SK-N-SH (cell line): Measurements from ENCODE around the gene KDM4C. TPM values are rescaled to one million over a fixed set of nuclear protein-coding genes. Genes with fewer than 3 reads are reported as not detected.

Source experiments
- CTCF ChIA-PET: fragments of 300-600, 350-600 bp; formaldehyde crosslinking; extraction: SDS; loops from one replicate; lab custom pipeline; 2021; lab: Yijun Ruan, JAX
- POLR2A ChIA-PET: fragments of 350-600 bp; sonication (Branson Sonifier 250); formaldehyde crosslinking; extraction: SDS; loops from one replicate; lab custom pipeline; 2020; ENCODE audit warnings: antibody characterized with exemption, inconsistent platforms; lab: Yijun Ruan, JAX
- DNase-seq: peaks from one replicate; pipeline ENCODE4 v3.0.0; 2012
- H2AFZ ChIP-seq: fragments of 200-600 bp; sonication (generic); 2 replicates; pipeline ENCODE4 v1.8.1; 2016; ENCODE audit warnings: antibody characterized with exemption, mild to moderate bottlenecking, low read depth
- H3F3A ChIP-seq: fragments of 200-600 bp; sonication (generic); replicated peaks from 2 replicates; pipeline ENCODE3; 2016; ENCODE audit warnings: antibody characterized with exemption, mild to moderate bottlenecking; ENCODE audit not compliant: insufficient read depth
- H3K27ac ChIP-seq, 2 experiments: fragments of 200-500 bp in 1 of 2; fragments of 200-600 bp in 1 of 2; sonication (Bioruptor generic) in 1 of 2; sonication (generic), shearing (Covaris generic) in 1 of 2; 2 replicates each; pipeline versions ENCODE4 v1.5.1 to v1.6.1; 2014 to 2016; ENCODE audit warnings: low read depth in 2 of 2, inconsistent platforms in 1 of 2, low read length in 1 of 2, mild to moderate bottlenecking in 1 of 2, mixed read lengths in 1 of 2
- H3K27me3 ChIP-seq: fragments of 200-600 bp; sonication (generic), shearing (Covaris generic); 2 replicates; pipeline ENCODE4 v1.6.1; 2016; ENCODE audit warnings: mixed run types; ENCODE audit not compliant: insufficient read depth
- H3K36me3 ChIP-seq, 2 experiments: fragments of 200-500 bp in 1 of 2; fragments of 200-600 bp in 1 of 2; sonication (Bioruptor generic) in 1 of 2; sonication (generic) in 1 of 2; replicated peaks in 1 of 2; 2 replicates each; pipeline versions ENCODE3 to v1.5.1; 2014 to 2016; ENCODE audit warnings: low read length in 1 of 2, mild to moderate bottlenecking in 1 of 2; ENCODE audit not compliant: insufficient read depth in 2 of 2, control insufficient read depth in 1 of 2
- H3K4me1 ChIP-seq, 2 experiments: fragments of 200-500 bp in 1 of 2; fragments of 200-600 bp in 1 of 2; sonication (Bioruptor generic) in 1 of 2; sonication (generic), shearing (Covaris generic) in 1 of 2; 2 replicates each; pipeline versions ENCODE4 v1.5.1 to v1.6.1; 2014 to 2016; ENCODE audit warnings: low read depth in 1 of 2, low read length in 1 of 2, mixed run types in 1 of 2; ENCODE audit not compliant: insufficient read depth in 2 of 2, control insufficient read depth in 1 of 2
- H3K4me2 ChIP-seq: fragments of 200-600 bp; sonication (generic), shearing (Covaris generic); 2 replicates; pipeline ENCODE4 v1.6.1; 2017; ENCODE audit warnings: mixed run types
- H3K4me3 ChIP-seq, 2 experiments: fragments of 200-500 bp in 1 of 2; fragments of 200-600 bp in 1 of 2; sonication (Bioruptor generic) in 1 of 2; sonication (generic), shearing (Covaris generic) in 1 of 2; 2 replicates each; pipeline versions ENCODE4 v1.5.1 to v1.8.1; 2014 to 2016; ENCODE audit warnings: low read depth in 2 of 2, inconsistent platforms in 1 of 2, low read length in 1 of 2, mild to moderate bottlenecking in 1 of 2, mixed read lengths in 1 of 2, moderate library complexity in 1 of 2
- H3K79me2 ChIP-seq: fragments of 200-600 bp; sonication (generic); 2 replicates; pipeline ENCODE4 v1.8.1; 2017; ENCODE audit warnings: mild to moderate bottlenecking; ENCODE audit not compliant: insufficient read depth
- H3K9ac ChIP-seq: fragments of 200-600 bp; sonication (generic); 2 replicates; pipeline ENCODE4 v1.6.1; 2017; ENCODE audit warnings: mixed run types
- H3K9me2 ChIP-seq: fragments of 200-600 bp; sonication (generic); 2 replicates; pipeline ENCODE4 v1.6.1; 2017; ENCODE audit warnings: mixed run types
- H3K9me3 ChIP-seq: fragments of 200-600 bp; sonication (generic); 2 replicates; pipeline ENCODE4 v1.6.1; 2017; ENCODE audit warnings: mixed run types, mild to moderate bottlenecking, moderate library complexity
- H4K20me1 ChIP-seq: fragments of 200-600 bp; sonication (generic); 2 replicates; pipeline ENCODE4 v1.6.1; 2017; ENCODE audit warnings: mild to moderate bottlenecking, mixed run types; ENCODE audit not compliant: insufficient read depth
- CHD2 ChIP-seq: fragments of 150-350 bp; IDR thresholded peaks from 2 replicates; pipeline ENCODE4 v1.6.1; 2018; ENCODE audit warnings: low read length; ENCODE audit not compliant: partially characterized antibody
- ELF1 ChIP-seq: IDR thresholded peaks from 2 replicates; pipeline ENCODE4 v1.4.0; 2012
- EP300 ChIP-seq, 2 experiments: IDR thresholded peaks; 2 replicates each; pipeline versions ENCODE4 v1.4.0 to v1.6.1; 2012; ENCODE audit warnings: borderline replicate concordance in 1 of 2, low read depth in 1 of 2, low read length in 1 of 2
- EZH2phosphoT487 ChIP-seq: fragments of 200-600 bp; sonication (generic); IDR thresholded peaks from 2 replicates; pipeline ENCODE4 v1.6.1; 2017; ENCODE audit warnings: low read depth, mixed run types, mild to moderate bottlenecking, antibody characterized with exemption, moderate library complexity, borderline replicate concordance
- FOSL2 ChIP-seq: IDR thresholded peaks from 2 replicates; pipeline ENCODE4 v1.4.0; 2012; ENCODE audit warnings: low read depth, mild to moderate bottlenecking, moderate library complexity, borderline replicate concordance
- FOXJ3 ChIP-seq: sonication (generic); formaldehyde crosslinking; IDR thresholded peaks from 2 replicates; pipeline ENCODE4 v1.5.1; 2020; ENCODE audit warnings: mild to moderate bottlenecking, missing genetic modification reagents
- GABPA ChIP-seq: IDR thresholded peaks from 2 replicates; pipeline ENCODE4 v1.4.0; 2012; ENCODE audit warnings: low read depth, mild to moderate bottlenecking
- GATA2 ChIP-seq: sonication (generic); formaldehyde crosslinking; IDR thresholded peaks from 2 replicates; pipeline ENCODE4 v1.5.0; 2020; ENCODE audit warnings: mild to moderate bottlenecking, missing genetic modification reagents
- MEF2A ChIP-seq: IDR thresholded peaks from 2 replicates; pipeline ENCODE4 v1.4.0; 2012; ENCODE audit warnings: low read depth, borderline replicate concordance
- MXI1 ChIP-seq: IDR thresholded peaks from 2 replicates; pipeline ENCODE4 v1.6.1; 2012; ENCODE audit warnings: mild to moderate bottlenecking, low read depth, low read length, improper control_type of control experiment
- NFIC ChIP-seq: IDR thresholded peaks from 2 replicates; pipeline ENCODE4 v1.4.0; 2012; ENCODE audit warnings: borderline replicate concordance
- NRF1 ChIP-seq: IDR thresholded peaks from 2 replicates; pipeline ENCODE4 v1.6.1; 2012; ENCODE audit warnings: low read depth, mild to moderate bottlenecking, low read length
- RCOR1 ChIP-seq: fragments of 150-350 bp; IDR thresholded peaks from 2 replicates; pipeline ENCODE4 v1.6.1; 2017; ENCODE audit warnings: antibody characterized with exemption, low read length
- SIN3A ChIP-seq: IDR thresholded peaks from 2 replicates; pipeline ENCODE4 v1.6.1; 2012; ENCODE audit warnings: low read depth, mild to moderate bottlenecking, low read length, moderate library complexity, borderline replicate concordance
- TAF1 ChIP-seq: IDR thresholded peaks from 2 replicates; pipeline ENCODE4 v1.6.1; 2012; ENCODE audit warnings: low read depth, mild to moderate bottlenecking, low read length, moderate library complexity, borderline replicate concordance
- TEAD4 ChIP-seq: IDR thresholded peaks from 2 replicates; pipeline ENCODE4 v1.4.0; 2012; ENCODE audit warnings: mild to moderate bottlenecking, borderline replicate concordance; ENCODE audit not compliant: insufficient read depth
- WGBS: methylation state at CpG from one replicate; pipeline ENCODE4 v1.1.6; 2017; ENCODE audit warnings: low lambda C conversion rate; 5-methylcytosine and 5-hydroxymethylcytosine counted together
- polyA plus RNA-seq, 3 experiments: library from polyadenylated mRNA; depleted of rRNA; stranded (reverse); fragments of >200 nt; gene quantifications; 2 replicates each; pipeline ENCODE4 v1.2.3, GENCODE V29; 2012
- TF ChIP-seq, protein P1 (sequence below): IDR thresholded peaks from 2 replicates; pipeline ENCODE4; 2012
- TF ChIP-seq, protein P2 (sequence below): IDR thresholded peaks from 2 replicates; pipeline ENCODE4 v1.4.0; 2012; ENCODE audit warnings: low read depth
- TF ChIP-seq, protein P3 (sequence below): fragments of 150-350 bp; IDR thresholded peaks from 2 replicates; pipeline ENCODE4 v1.6.1; 2017; ENCODE audit warnings: antibody characterized with exemption, low read length, low read depth, borderline replicate concordance
- TF ChIP-seq, protein P4 (sequence below): fragments of 150-350 bp; IDR thresholded peaks from 2 replicates; pipeline ENCODE4 v1.6.1; 2016; ENCODE audit warnings: mild to moderate bottlenecking, low read depth, low read length
- TF ChIP-seq, protein P5 (sequence below): IDR thresholded peaks from 2 replicates; pipeline ENCODE4 v1.4.0; 2012; ENCODE audit warnings: low read depth, borderline replicate concordance

The KDM4C gene
- polyA plus RNA-seq, 1 of the 3 experiments (the other 2 are of a cell fraction): 9.4 TPM

DNA sequence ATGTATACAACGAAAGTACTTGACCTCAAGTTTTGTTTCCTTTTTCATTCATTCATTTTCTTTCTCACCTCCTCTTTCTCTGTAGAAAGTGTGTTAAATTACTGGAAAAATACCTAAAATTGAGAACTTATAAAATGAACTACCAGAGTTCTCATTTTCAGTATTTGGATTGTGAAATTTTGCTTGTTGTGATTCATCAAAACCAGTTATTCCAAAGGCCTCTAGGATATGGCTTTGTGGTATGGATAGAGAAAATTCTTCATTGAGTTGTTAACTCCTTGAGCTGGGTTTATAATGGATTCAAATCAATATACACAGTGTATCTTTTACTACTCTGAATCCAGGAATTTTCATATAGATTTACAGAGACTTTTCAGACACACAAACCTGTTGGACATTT lies 287.6 kb downstream of the KDM4C start:
- Histone ChIP-seq H4K20me1 (no peaks in the 10 kb centered on the region), H3K9ac (no peak overlapping the region), H2AFZ (no peak overlapping the region), H3K27me3 (no peaks in the 10 kb centered on the region), H3K36me3 (peaks cover 4 to 7% of the 10 kb centered on the region in 2 experiments), H3K79me2 (no peaks in the 10 kb centered on the region), H3K27ac (no peak overlapping the region), H3K9me3 (no peaks in the 10 kb centered on the region), H3F3A (no peaks in the 10 kb centered on the region), H3K4me2 (no peak overlapping the region), H3K4me3 (no peak overlapping the region), H3K9me2 (no peaks in the 10 kb centered on the region), H3K4me1 (no peaks in the 10 kb centered on the region)
- TF ChIP-seq, protein P1, sequence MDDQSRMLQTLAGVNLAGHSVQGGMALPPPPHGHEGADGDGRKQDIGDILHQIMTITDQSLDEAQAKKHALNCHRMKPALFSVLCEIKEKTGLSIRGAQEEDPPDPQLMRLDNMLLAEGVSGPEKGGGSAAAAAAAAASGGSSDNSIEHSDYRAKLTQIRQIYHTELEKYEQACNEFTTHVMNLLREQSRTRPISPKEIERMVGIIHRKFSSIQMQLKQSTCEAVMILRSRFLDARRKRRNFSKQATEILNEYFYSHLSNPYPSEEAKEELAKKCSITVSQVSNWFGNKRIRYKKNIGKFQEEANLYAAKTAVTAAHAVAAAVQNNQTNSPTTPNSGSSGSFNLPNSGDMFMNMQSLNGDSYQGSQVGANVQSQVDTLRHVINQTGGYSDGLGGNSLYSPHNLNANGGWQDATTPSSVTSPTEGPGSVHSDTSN: no peak
- TF ChIP-seq ELF1: no peak
- no peak for TF ChIP-seq GATA2
- no peak for TF ChIP-seq FOXJ3 (CRISPR knock-in tag)
- TF ChIP-seq FOSL2: no peak
- TF ChIP-seq EZH2phosphoT487: no peak
- TF ChIP-seq, protein P2, sequence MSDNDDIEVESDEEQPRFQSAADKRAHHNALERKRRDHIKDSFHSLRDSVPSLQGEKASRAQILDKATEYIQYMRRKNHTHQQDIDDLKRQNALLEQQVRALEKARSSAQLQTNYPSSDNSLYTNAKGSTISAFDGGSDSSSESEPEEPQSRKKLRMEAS: no peak
- TF ChIP-seq, protein P3, sequence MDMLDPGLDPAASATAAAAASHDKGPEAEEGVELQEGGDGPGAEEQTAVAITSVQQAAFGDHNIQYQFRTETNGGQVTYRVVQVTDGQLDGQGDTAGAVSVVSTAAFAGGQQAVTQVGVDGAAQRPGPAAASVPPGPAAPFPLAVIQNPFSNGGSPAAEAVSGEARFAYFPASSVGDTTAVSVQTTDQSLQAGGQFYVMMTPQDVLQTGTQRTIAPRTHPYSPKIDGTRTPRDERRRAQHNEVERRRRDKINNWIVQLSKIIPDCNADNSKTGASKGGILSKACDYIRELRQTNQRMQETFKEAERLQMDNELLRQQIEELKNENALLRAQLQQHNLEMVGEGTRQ: no peak
- no peak for TF ChIP-seq TEAD4
- no peak for TF ChIP-seq MEF2A
- TF ChIP-seq SIN3A: no peak
- TF ChIP-seq MXI1: no peak
- no peak for TF ChIP-seq RCOR1
- TF ChIP-seq EP300 (IDR thresholded peaks at IDR 0.05; ENCODE audit: borderline replicate concordance in 1 of 2, low read depth in 1 of 2, low read length in 1 of 2): no peak
- no peak for TF ChIP-seq CHD2
- POLR2A ChIA-PET: no interaction called here
- no peak for DNase-seq
- WGBS: 93% methylated on average over 1 of the region's 1 CpG
- CTCF ChIA-PET: interaction anchor here (1.0 to 1.6 kb wide), 2 partner anchors 89 to 136 kb away, joined by 3 to 4 read pairs; no protein-coding TSS in a partner anchor

DNA sequence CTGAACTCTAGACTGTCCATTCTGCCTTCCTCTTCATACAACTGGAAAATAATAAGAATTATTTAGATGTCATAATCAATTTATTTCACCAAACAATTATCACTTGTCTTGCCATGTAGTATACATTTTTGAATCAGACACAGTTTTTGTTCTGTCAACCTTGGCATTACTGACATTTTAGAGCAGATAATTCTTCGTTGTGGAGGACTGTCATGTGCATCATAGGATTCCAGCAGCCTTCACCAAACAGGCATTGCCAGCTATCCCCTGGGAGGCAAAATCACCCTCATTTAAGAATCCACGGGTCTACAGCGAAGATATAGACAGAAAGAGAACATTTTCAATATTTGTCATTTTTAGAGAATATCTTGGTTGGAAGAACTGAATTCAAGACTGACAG lies 293.9 kb downstream of the KDM4C start:
- H3K4me1 ChIP-seq: peaks cover 3 to 7% of the 10 kb centered on the region in 2 experiments; a peak in 2 of 4 replicates
- no peaks in the 10 kb centered on the region for H3K27me3 ChIP-seq
- peaks cover 0 to 11% of the 10 kb centered on the region in 2 experiments for H3K36me3 ChIP-seq
- H3K9me2 ChIP-seq: no peaks in the 10 kb centered on the region
- no peaks in the 10 kb centered on the region for H4K20me1 ChIP-seq
- no peak for DNase-seq
- no peak overlapping the region for H3K9ac ChIP-seq
- 73% methylated on average over 3 of the region's 3 CpGs for WGBS
- ChIA-PET POLR2A (no interaction called here), CTCF (interaction anchor here (0.9 to 3.9 kb wide), 17 partner anchors 12 to 518 kb away, joined by 3 to 24 read pairs (median 8); no protein-coding TSS in a partner anchor)
- H3K79me2 ChIP-seq: no peaks in the 10 kb centered on the region
- H2AFZ ChIP-seq: no peak overlapping the region
- no peak overlapping the region for H3K27ac ChIP-seq
- no peaks in the 10 kb centered on the region for H3F3A ChIP-seq
- H3K4me3 ChIP-seq: no peak overlapping the region
- no peaks in the 10 kb centered on the region for H3K9me3 ChIP-seq
- TF ChIP-seq, protein P2: no peak
- TF ChIP-seq RCOR1 (no peak), TAF1 (no peak), CHD2 (no peak), NRF1 (no peak), NFIC (no peak), GABPA (no peak)
- TF ChIP-seq, protein P4, sequence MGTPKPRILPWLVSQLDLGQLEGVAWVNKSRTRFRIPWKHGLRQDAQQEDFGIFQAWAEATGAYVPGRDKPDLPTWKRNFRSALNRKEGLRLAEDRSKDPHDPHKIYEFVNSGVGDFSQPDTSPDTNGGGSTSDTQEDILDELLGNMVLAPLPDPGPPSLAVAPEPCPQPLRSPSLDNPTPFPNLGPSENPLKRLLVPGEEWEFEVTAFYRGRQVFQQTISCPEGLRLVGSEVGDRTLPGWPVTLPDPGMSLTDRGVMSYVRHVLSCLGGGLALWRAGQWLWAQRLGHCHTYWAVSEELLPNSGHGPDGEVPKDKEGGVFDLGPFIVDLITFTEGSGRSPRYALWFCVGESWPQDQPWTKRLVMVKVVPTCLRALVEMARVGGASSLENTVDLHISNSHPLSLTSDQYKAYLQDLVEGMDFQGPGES: no peak
- TF ChIP-seq, protein P5, sequence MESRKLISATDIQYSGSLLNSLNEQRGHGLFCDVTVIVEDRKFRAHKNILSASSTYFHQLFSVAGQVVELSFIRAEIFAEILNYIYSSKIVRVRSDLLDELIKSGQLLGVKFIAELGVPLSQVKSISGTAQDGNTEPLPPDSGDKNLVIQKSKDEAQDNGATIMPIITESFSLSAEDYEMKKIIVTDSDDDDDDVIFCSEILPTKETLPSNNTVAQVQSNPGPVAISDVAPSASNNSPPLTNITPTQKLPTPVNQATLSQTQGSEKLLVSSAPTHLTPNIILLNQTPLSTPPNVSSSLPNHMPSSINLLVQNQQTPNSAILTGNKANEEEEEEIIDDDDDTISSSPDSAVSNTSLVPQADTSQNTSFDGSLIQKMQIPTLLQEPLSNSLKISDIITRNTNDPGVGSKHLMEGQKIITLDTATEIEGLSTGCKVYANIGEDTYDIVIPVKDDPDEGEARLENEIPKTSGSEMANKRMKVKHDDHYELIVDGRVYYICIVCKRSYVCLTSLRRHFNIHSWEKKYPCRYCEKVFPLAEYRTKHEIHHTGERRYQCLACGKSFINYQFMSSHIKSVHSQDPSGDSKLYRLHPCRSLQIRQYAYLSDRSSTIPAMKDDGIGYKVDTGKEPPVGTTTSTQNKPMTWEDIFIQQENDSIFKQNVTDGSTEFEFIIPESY: no peak
- no peak overlapping the region for H3K4me2 ChIP-seq
